PC-3 (cell line): ENCODE results near the gene KCNE2.
"Not testable (repeated sequence)": the region's sequence is repeated elsewhere in the genome, so short reads cannot be mapped to it uniquely, and the experiment has no call there.

Experiments
- EZH2 ChIP-seq: fragments of 300-600 bp; sonication (generic); IDR thresholded peaks from one replicate; pipeline ENCODE4 v1.6.1; 2017; ENCODE audit warnings: antibody characterized with exemption, mild to moderate bottlenecking, low read length; ENCODE audit not compliant: unreplicated experiment
- EZH2phosphoT487 ChIP-seq: fragments of 300-600 bp; sonication (generic); IDR thresholded peaks from 2 replicates; pipeline ENCODE4 v1.6.1; 2018; ENCODE audit warnings: mild to moderate bottlenecking, antibody characterized with exemption, low read length, borderline replicate concordance
- TF ChIP-seq, protein P1 (sequence below): fragments of 300-600 bp; sonication (generic); conservative IDR thresholded peaks from 2 replicates; pipeline ENCODE4 v1.5.1; 2017; ENCODE audit warnings: antibody characterized with exemption, low read depth, mild to moderate bottlenecking, low read length

DNA sequence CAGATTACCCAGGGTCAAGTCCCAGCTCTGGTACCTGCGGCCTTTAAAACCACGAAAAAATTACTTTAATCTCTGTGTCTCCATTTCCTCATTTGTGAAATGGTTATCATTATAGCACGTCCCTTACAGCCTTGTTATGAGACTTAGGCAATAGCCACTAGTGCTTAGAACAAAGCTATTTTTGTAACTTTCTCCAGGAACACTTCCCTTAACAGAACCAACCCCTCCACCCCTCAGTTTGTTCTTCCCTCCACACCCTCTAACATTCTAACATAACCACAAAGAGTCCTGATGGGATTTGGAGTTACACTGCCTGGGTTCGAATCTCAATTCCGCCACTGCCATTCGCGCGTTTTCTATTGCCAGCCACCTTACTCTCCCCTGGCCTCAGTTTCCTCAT, 10.7 kb downstream of the KCNE2 start:
- TF ChIP-seq, protein P1, sequence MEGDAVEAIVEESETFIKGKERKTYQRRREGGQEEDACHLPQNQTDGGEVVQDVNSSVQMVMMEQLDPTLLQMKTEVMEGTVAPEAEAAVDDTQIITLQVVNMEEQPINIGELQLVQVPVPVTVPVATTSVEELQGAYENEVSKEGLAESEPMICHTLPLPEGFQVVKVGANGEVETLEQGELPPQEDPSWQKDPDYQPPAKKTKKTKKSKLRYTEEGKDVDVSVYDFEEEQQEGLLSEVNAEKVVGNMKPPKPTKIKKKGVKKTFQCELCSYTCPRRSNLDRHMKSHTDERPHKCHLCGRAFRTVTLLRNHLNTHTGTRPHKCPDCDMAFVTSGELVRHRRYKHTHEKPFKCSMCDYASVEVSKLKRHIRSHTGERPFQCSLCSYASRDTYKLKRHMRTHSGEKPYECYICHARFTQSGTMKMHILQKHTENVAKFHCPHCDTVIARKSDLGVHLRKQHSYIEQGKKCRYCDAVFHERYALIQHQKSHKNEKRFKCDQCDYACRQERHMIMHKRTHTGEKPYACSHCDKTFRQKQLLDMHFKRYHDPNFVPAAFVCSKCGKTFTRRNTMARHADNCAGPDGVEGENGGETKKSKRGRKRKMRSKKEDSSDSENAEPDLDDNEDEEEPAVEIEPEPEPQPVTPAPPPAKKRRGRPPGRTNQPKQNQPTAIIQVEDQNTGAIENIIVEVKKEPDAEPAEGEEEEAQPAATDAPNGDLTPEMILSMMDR = not testable (repeated sequence)
- not testable (repeated sequence) for TF ChIP-seq EZH2, EZH2phosphoT487
